ENCODE measurements around the gene CPNE6. TPM values are rescaled to one million over a fixed set of nuclear protein-coding genes. Genes with fewer than 3 reads are reported as not detected.

Gene CPNE6
- total RNA-seq, 6 donors from 2014 or later = not detected

- DNase-seq (peak in 1 of 2 donors; percentile 79), ATAC-seq (ENCODE audit: low FRiP score in 2 of 2) (peak; percentile 53 to 80)
- H3K27ac ChIP-seq = no peak overlapping the region
- no peaks in the 10 kb centered on the region for H3K9me3 ChIP-seq
- H3K27me3 ChIP-seq = no peaks in the 10 kb centered on the region
- TF ChIP-seq POLR2A (IDR thresholded peaks at IDR 0.05) (no peak), CTCF (IDR thresholded peaks at IDR 0.05) (peak; percentile 64 to 95 (median 85)), POLR2AphosphoS5 (IDR thresholded peaks at IDR 0.05) (no peak), EP300 (IDR thresholded peaks at IDR 0.05) (no peak)
- no peak overlapping the region for H3K4me3 ChIP-seq
- 51 to 56% methylated on average over 7 of the region's 7 CpGs for WGBS, 2 donors
- no peaks in the 10 kb centered on the region for H3K36me3 ChIP-seq
- peaks cover 0 to 3% (median 0%) of the 10 kb centered on the region in 4 donors for H3K4me1 ChIP-seq
Measured at GRCh38 chr14:24058260-24058950, 13.0 kb upstream of the CPNE6 start.

GRCh38 chr14:24058951-24059475 is 12.3 kb upstream of the CPNE6 start:
- Histone ChIP-seq H3K4me1 (peaks cover 0 to 3% (median 0%) of the 10 kb centered on the region in 4 donors), H3K9me3 (no peaks in the 10 kb centered on the region), H3K4me3 (no peak overlapping the region), H3K27me3 (no peaks in the 10 kb centered on the region), H3K27ac (no peak overlapping the region), H3K36me3 (no peaks in the 10 kb centered on the region)
- 81 to 94% methylated on average over 2 to 10 of the region's 10 CpGs for WGBS, 2 donors
- TF ChIP-seq CTCF (IDR thresholded peaks at IDR 0.05) = no peak
- no peak for TF ChIP-seq EP300 (IDR thresholded peaks at IDR 0.05)
- no peak for TF ChIP-seq POLR2A (IDR thresholded peaks at IDR 0.05)
- TF ChIP-seq POLR2AphosphoS5 (IDR thresholded peaks at IDR 0.05) = no peak
- DNase-seq (no peak), ATAC-seq (ENCODE audit: low FRiP score in 2 of 2) (no peak)

- H3K36me3 ChIP-seq = no peaks in the 10 kb centered on the region
- no peak for DNase-seq
- H3K27ac ChIP-seq = no peak overlapping the region
- TF ChIP-seq CTCF (IDR thresholded peaks at IDR 0.05) = no peak
- H3K4me3 ChIP-seq = no peak overlapping the region
- no peaks in the 10 kb centered on the region for H3K9me3 ChIP-seq
- no peak for ATAC-seq (ENCODE audit: low FRiP score in 2 of 2)
- H3K27me3 ChIP-seq = no peaks in the 10 kb centered on the region
- WGBS, 2 donors = 84 to 97% methylated on average over 16 of the region's 16 CpGs
- H3K4me1 ChIP-seq = peaks cover 0 to 3% (median 0%) of the 10 kb centered on the region in 4 donors
Measured at GRCh38 chr14:24059841-24060388, 11.4 kb upstream of the CPNE6 start.

- H3K36me3 ChIP-seq = no peaks in the 10 kb centered on the region
- 89 to 91% methylated on average over 9 to 10 of the region's 10 CpGs for WGBS, 2 donors
- TF ChIP-seq CTCF (IDR thresholded peaks at IDR 0.05) (no peak), EP300 (IDR thresholded peaks at IDR 0.05) (no peak), POLR2AphosphoS5 (IDR thresholded peaks at IDR 0.05) (no peak), POLR2A (IDR thresholded peaks at IDR 0.05) (no peak)
- H3K27ac ChIP-seq = no peak overlapping the region
- DNase-seq (no peak), ATAC-seq (ENCODE audit: low FRiP score in 2 of 2) (no peak)
- no peaks in the 10 kb centered on the region for H3K9me3 ChIP-seq
- H3K4me1 ChIP-seq = peaks cover 0 to 3% (median 0%) of the 10 kb centered on the region in 4 donors
- H3K4me3 ChIP-seq = no peak overlapping the region
- H3K27me3 ChIP-seq = no peaks in the 10 kb centered on the region
Measured at GRCh38 chr14:24060443-24060842, 10.9 kb upstream of the CPNE6 start.

Data from upper lobe of left lung (tissue), 6 donors.